GM23338 (cell line): Measurements from ENCODE around the gene MPPED2. TPM values are rescaled to one million over a fixed set of nuclear protein-coding genes. Genes with fewer than 3 reads are reported as not detected.
A peak's percentile ranks its signal among the peaks of the same experiment; 100 is the strongest.

ENCODE experiments used
- ATAC-seq: fragments of 200-7000 bp; cut with Tn5 transposase; 3 replicates; pipeline ENCODE4 v1.9.1; 2020
- DNase-seq: peaks from one replicate; pipeline ENCODE4 v3.0.0-alpha.2; 2015; ENCODE audit warnings: low spot score
- H2AFZ ChIP-seq: fragments of 200-600 bp; sonication (generic); 2 replicates; pipeline ENCODE4 v1.8.0; 2016; ENCODE audit warnings: antibody characterized with exemption, mild to moderate bottlenecking, moderate library complexity
- H3F3A ChIP-seq: fragments of 200-600 bp; sonication (generic); replicated peaks from 2 replicates; pipeline ENCODE4 v1.8.0; 2017; ENCODE audit warnings: antibody characterized with exemption, mixed run types, low read depth
- H3K27ac ChIP-seq: fragments of 200-600 bp; sonication (generic); 2 replicates; pipeline ENCODE4 v1.6.1; 2016; ENCODE audit warnings: low read depth
- H3K27me3 ChIP-seq: fragments of 200-600 bp; sonication (generic); 2 replicates; pipeline ENCODE4 v1.8.0; 2016; ENCODE audit warnings: mild to moderate bottlenecking, mixed run types, moderate library complexity; ENCODE audit not compliant: insufficient read depth
- H3K36me3 ChIP-seq: fragments of 200-600 bp; sonication (generic); 2 replicates; pipeline ENCODE4 v1.8.0; 2016; ENCODE audit warnings: mild to moderate bottlenecking; ENCODE audit not compliant: insufficient read depth
- H3K4me1 ChIP-seq: fragments of 200-600 bp; sonication (generic); 2 replicates; pipeline ENCODE4 v1.8.0; 2016; ENCODE audit warnings: mild to moderate bottlenecking, moderate library complexity; ENCODE audit not compliant: insufficient read depth
- H3K4me2 ChIP-seq: fragments of 200-600 bp; sonication (generic); 2 replicates; pipeline ENCODE4 v1.7.1; 2017; ENCODE audit warnings: mixed run types
- H3K4me3 ChIP-seq: fragments of 200-600 bp; sonication (generic); 2 replicates; pipeline ENCODE4 v1.6.1; 2016; ENCODE audit warnings: mixed run types
- H3K79me2 ChIP-seq: fragments of 200-600 bp; sonication (generic); replicated peaks from 2 replicates; pipeline ENCODE4 v1.8.0; 2017; ENCODE audit warnings: mild to moderate bottlenecking; ENCODE audit not compliant: insufficient read depth
- H3K9me2 ChIP-seq: fragments of 200-600 bp; sonication (generic); 2 replicates; pipeline ENCODE4 v1.8.0; 2017; ENCODE audit not compliant: insufficient read depth
- H4K20me1 ChIP-seq: fragments of 200-600 bp; sonication (generic); replicated peaks from 2 replicates; pipeline ENCODE4 v1.8.0; 2017; ENCODE audit warnings: mild to moderate bottlenecking; ENCODE audit not compliant: insufficient read depth
- H3K27ac Mint-ChIP-seq: 2 replicates; pipeline ENCODE4 v1.8.0; 2020; ENCODE audit warnings: inconsistent platforms, mild to moderate bottlenecking, moderate library complexity, mixed read lengths
- H3K27me3 Mint-ChIP-seq: 3 replicates; pipeline ENCODE4 v1.8.0; 2022; ENCODE audit warnings: low read depth, mild to moderate bottlenecking, moderate library complexity, mixed read lengths, inconsistent platforms; ENCODE audit not compliant: insufficient read depth, poor library complexity
- H3K36me3 Mint-ChIP-seq: 3 replicates; pipeline ENCODE4 v1.8.0; 2021; ENCODE audit warnings: low read depth, mild to moderate bottlenecking, inconsistent platforms, moderate library complexity, mixed read lengths
- H3K4me1 Mint-ChIP-seq: 3 replicates; pipeline ENCODE4 v1.8.0; 2020; ENCODE audit warnings: mild to moderate bottlenecking, inconsistent platforms, mixed read lengths
- H3K4me3 Mint-ChIP-seq: 3 replicates; pipeline ENCODE4 v1.8.0; 2021; ENCODE audit warnings: moderate library complexity, mild to moderate bottlenecking, inconsistent platforms, mixed read lengths
- H3K9me3 Mint-ChIP-seq: 3 replicates; pipeline ENCODE4 v1.8.0; 2020; ENCODE audit warnings: moderate library complexity, mild to moderate bottlenecking, inconsistent platforms, mixed read lengths
- ZNF114 ChIP-seq: fragments of 250-450 bp; sonication (Bioruptor Pico); IDR thresholded peaks from 2 replicates; pipeline ENCODE4 v1.5.0; 2020; ENCODE audit warnings: mild to moderate bottlenecking, moderate library complexity
- ZNF331 ChIP-seq: fragments of 250-450 bp; sonication (Bioruptor Pico); IDR thresholded peaks from 2 replicates; pipeline ENCODE4 v1.5.0; 2020; ENCODE audit warnings: low read depth, mild to moderate bottlenecking, moderate library complexity
- polyA plus RNA-seq: library from polyadenylated mRNA; unstranded; fragments of >200 nt; fragmentation: Nextera tagmentation; extraction: Ambion mirVana; gene quantifications from 2 replicates; pipeline ENCODE4 v1.2.1, GENCODE V29; 2016
- total RNA-seq: library from RNA; depleted of rRNA; stranded (reverse); fragments of >200 nt; shearing (Covaris generic); gene quantifications from 2 replicates; pipeline ENCODE4 v1.2.3, GENCODE V29; 2014
- TF ChIP-seq, protein P1 (sequence below): fragments of 250-450 bp; sonication (Bioruptor Pico); IDR thresholded peaks from 2 replicates; pipeline ENCODE4 v1.5.0; 2020; ENCODE audit warnings: mild to moderate bottlenecking, moderate library complexity

MPPED2 gene
- total and polyA plus RNA-seq, 2 experiments from 2014 or later, result 4.4 to 6.8 TPM

DNA sequence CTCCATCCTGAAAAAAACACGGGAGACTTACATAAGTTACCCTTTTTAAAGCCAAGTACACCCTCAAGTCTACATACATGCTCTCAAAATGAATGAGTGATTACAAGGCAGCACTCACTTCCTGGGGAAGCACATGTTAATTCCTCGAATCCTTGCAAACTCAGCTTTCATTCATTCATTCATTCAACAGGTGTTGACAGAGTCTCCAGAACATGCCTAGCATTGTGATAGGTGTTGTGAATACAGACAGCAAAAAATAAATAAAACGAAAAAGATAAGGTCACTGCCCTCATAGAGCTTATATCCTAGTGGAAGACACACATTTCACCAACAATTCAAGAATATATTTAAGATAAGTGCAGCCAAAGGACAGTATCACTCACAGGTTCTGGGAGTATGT, 19.7 kb downstream of the MPPED2 start:
- H3K4me1 ChIP-seq, result peaks cover 56% of the 10 kb centered on the region
- Mint-ChIP-seq H3K27me3 (peaks cover 2% of the 10 kb centered on the region), H3K9me3 (peaks cover 25% of the 10 kb centered on the region), H3K36me3 (peaks cover 33% of the 10 kb centered on the region), H3K4me1 (peaks cover 56% of the 10 kb centered on the region), H3K27ac (0 out of 2 replicates have a peak overlapping the region, but pooled peaks have one; percentile 3), H3K4me3 (no peak overlapping the region)
- no peak overlapping the region for H3K4me3 ChIP-seq
- H2AFZ ChIP-seq, result no peak overlapping the region
- H3K27ac ChIP-seq, result no peak overlapping the region
- no peaks in the 10 kb centered on the region; the same call in 1 of the 2 replicates for H3K36me3 ChIP-seq
- no peaks in the 10 kb centered on the region; the same call in 1 of the 2 replicates for H3K9me2 ChIP-seq
- 0 out of 2 replicates have a peak, but pooled peaks cover 4% of the 10 kb centered on the region for H3F3A ChIP-seq
- no peak for TF ChIP-seq ZNF114 (CRISPR knock-in tag)
- ATAC-seq (no peak), DNase-seq (no peak)
- H3K4me2 ChIP-seq, result 0 out of 2 replicates have a peak overlapping the region, but pooled peaks have one; percentile 19
- H3K27me3 ChIP-seq, result no peaks in the 10 kb centered on the region
- no peaks in the 10 kb centered on the region for H4K20me1 ChIP-seq
- H3K79me2 ChIP-seq, result no peaks in the 10 kb centered on the region

DNA sequence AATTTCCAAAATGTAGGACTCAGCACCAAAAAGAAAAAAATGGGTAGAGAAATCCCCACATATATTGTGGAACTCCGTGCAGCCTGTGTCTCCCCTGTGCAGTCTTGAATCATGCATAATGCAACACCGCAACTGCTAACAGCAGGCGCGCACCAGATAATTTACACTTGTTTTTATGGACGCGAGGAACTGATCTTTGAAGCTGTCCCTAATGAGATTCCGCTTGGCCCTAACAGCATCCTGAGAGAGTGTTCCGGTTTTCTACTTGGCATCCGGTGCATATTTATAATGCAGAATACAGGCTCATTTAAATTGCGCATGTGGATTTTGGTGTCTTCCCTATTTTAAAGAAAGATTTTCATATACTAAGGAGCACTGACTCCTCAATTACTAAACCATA, 21.1 kb downstream of the MPPED2 start:
- Histone ChIP-seq H3K36me3 (no peaks in the 10 kb centered on the region; the same call in 1 of the 2 replicates), H4K20me1 (no peaks in the 10 kb centered on the region), H3F3A (0 out of 2 replicates have a peak, but pooled peaks cover 4% of the 10 kb centered on the region), H3K4me2 (peak overlapping the region; percentile 56), H3K4me1 (peaks cover 64% of the 10 kb centered on the region), H3K27me3 (no peaks in the 10 kb centered on the region), H3K4me3 (peak overlapping the region; percentile 12; the same call in 1 of the 2 replicates), H3K27ac (peak overlapping the region; percentile 56; the same call in 1 of the 2 replicates), H3K79me2 (no peaks in the 10 kb centered on the region), H3K9me2 (no peaks in the 10 kb centered on the region; the same call in 1 of the 2 replicates), H2AFZ (no peak overlapping the region)
- ATAC-seq (no peak), DNase-seq (no peak)
- Mint-ChIP-seq H3K4me3 (no peak overlapping the region), H3K27ac (peak overlapping the region; percentile 76), H3K4me1 (peaks cover 67% of the 10 kb centered on the region), H3K27me3 (peaks cover 2% of the 10 kb centered on the region), H3K36me3 (peaks cover 33% of the 10 kb centered on the region), H3K9me3 (peaks cover 25% of the 10 kb centered on the region)
- no peak for TF ChIP-seq ZNF331
- TF ChIP-seq, protein P1, sequence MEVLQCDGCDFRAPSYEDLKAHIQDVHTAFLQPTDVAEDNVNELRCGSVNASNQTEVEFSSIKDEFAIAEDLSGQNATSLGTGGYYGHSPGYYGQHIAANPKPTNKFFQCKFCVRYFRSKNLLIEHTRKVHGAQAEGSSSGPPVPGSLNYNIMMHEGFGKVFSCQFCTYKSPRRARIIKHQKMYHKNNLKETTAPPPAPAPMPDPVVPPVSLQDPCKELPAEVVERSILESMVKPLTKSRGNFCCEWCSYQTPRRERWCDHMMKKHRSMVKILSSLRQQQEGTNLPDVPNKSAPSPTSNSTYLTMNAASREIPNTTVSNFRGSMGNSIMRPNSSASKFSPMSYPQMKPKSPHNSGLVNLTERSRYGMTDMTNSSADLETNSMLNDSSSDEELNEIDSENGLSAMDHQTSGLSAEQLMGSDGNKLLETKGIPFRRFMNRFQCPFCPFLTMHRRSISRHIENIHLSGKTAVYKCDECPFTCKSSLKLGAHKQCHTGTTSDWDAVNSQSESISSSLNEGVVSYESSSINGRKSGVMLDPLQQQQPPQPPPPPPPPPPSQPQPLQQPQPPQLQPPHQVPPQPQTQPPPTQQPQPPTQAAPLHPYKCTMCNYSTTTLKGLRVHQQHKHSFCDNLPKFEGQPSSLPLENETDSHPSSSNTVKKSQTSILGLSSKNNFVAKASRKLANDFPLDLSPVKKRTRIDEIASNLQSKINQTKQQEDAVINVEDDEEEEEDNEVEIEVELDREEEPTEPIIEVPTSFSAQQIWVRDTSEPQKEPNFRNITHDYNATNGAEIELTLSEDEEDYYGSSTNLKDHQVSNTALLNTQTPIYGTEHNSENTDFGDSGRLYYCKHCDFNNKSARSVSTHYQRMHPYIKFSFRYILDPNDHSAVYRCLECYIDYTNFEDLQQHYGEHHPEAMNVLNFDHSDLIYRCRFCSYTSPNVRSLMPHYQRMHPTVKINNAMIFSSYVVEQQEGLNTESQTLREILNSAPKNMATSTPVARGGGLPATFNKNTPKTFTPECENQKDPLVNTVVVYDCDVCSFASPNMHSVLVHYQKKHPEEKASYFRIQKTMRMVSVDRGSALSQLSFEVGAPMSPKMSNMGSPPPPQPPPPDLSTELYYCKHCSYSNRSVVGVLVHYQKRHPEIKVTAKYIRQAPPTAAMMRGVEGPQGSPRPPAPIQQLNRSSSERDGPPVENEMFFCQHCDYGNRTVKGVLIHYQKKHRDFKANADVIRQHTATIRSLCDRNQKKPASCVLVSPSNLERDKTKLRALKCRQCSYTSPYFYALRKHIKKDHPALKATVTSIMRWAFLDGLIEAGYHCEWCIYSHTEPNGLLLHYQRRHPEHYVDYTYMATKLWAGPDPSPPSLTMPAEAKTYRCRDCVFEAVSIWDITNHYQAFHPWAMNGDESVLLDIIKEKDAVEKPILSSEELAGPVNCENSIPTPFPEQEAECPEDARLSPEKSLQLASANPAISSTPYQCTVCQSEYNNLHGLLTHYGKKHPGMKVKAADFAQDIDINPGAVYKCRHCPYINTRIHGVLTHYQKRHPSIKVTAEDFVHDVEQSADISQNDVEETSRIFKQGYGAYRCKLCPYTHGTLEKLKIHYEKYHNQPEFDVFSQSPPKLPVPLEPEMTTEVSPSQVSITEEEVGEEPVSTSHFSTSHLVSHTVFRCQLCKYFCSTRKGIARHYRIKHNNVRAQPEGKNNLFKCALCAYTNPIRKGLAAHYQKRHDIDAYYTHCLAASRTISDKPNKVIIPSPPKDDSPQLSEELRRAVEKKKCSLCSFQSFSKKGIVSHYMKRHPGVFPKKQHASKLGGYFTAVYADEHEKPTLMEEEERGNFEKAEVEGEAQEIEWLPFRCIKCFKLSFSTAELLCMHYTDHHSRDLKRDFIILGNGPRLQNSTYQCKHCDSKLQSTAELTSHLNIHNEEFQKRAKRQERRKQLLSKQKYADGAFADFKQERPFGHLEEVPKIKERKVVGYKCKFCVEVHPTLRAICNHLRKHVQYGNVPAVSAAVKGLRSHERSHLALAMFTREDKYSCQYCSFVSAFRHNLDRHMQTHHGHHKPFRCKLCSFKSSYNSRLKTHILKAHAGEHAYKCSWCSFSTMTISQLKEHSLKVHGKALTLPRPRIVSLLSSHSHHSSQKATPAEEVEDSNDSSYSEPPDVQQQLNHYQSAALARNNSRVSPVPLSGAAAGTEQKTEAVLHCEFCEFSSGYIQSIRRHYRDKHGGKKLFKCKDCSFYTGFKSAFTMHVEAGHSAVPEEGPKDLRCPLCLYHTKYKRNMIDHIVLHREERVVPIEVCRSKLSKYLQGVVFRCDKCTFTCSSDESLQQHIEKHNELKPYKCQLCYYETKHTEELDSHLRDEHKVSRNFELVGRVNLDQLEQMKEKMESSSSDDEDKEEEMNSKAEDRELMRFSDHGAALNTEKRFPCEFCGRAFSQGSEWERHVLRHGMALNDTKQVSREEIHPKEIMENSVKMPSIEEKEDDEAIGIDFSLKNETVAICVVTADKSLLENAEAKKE (CRISPR knock-in tag), result no peak
